Calu3 (cell line): ENCODE results near the gene PCSK7. TPM values are rescaled to one million over a fixed set of nuclear protein-coding genes. Genes with fewer than 3 reads are reported as not detected.

Experiments used
- BruUV-seq: library from RNA; stranded (reverse); fragments of 400-500 nt; replicated peaks from 2 replicates; lab custom pipeline; 2021; lab: Mats Ljungman, UMichigan
- CTCF ChIA-PET: fragments of 300-600 bp; sonication (Branson Sonifier 250); formaldehyde crosslinking; loops from one replicate; lab custom pipeline; 2022; ENCODE audit warnings: antibody characterized with exemption; lab: Charles Lee
- DNase-seq: peaks from one replicate; pipeline ENCODE4 v3.0.0; 2022
- H3K27ac Mint-ChIP-seq: one replicate; pipeline ENCODE4 v1.8.0; 2022; ENCODE audit warnings: mixed read lengths; ENCODE audit not compliant: unreplicated experiment
- H3K27me3 Mint-ChIP-seq: one replicate; pipeline ENCODE4 v1.8.0; 2022; ENCODE audit warnings: mixed read lengths; ENCODE audit not compliant: unreplicated experiment
- H3K36me3 Mint-ChIP-seq: one replicate; pipeline ENCODE4 v1.8.0; 2022; ENCODE audit warnings: mild to moderate bottlenecking, moderate library complexity, mixed read lengths; ENCODE audit not compliant: insufficient read depth, unreplicated experiment
- H3K4me1 Mint-ChIP-seq: one replicate; pipeline ENCODE4 v1.8.0; 2022; ENCODE audit warnings: mild to moderate bottlenecking, low read depth, mixed read lengths; ENCODE audit not compliant: unreplicated experiment
- H3K4me3 Mint-ChIP-seq: one replicate; pipeline ENCODE4 v1.8.0; 2022; ENCODE audit warnings: mild to moderate bottlenecking, low read depth, moderate library complexity, mixed read lengths; ENCODE audit not compliant: unreplicated experiment
- H3K9me3 Mint-ChIP-seq: one replicate; pipeline ENCODE4 v1.8.0; 2022; ENCODE audit warnings: low read depth, mixed read lengths; ENCODE audit not compliant: unreplicated experiment
- CTCF ChIP-seq: fragments of 200-600 bp; IDR thresholded peaks from one replicate; pipeline ENCODE4 v1.8.0; 2022; ENCODE audit warnings: antibody characterized with exemption; ENCODE audit not compliant: unreplicated experiment
- intact Hi-C: fragments of 100-400 bp; cut with micrococcal nuclease; formaldehyde crosslinking; loops from one replicate; pipeline ENCODE4 v1.10.0; 2022; ENCODE audit not compliant: unreplicated experiment
- total RNA-seq: library from RNA; stranded (reverse); gene quantifications from 2 replicates; pipeline ENCODE4 v1.2.3, GENCODE V29; 2022

Gene PCSK7
- total RNA-seq, 1 experiment from 2014 or later: 44.3 TPM

GRCh38 chr11:117249571-117249970, 17.7 kb upstream of the PCSK7 start:
- CTCF ChIA-PET: no interaction called here
- TF ChIP-seq CTCF: no peak
- Mint-ChIP-seq H3K27ac (no peak overlapping the region), H3K27me3 (no peaks in the 10 kb centered on the region), H3K4me1 (no peaks in the 10 kb centered on the region), H3K9me3 (no peaks in the 10 kb centered on the region), H3K4me3 (no peak overlapping the region), H3K36me3 (peaks cover 4% of the 10 kb centered on the region)
- no peak for DNase-seq
- intact Hi-C loops: no loop called here
- BruUV-seq: no TSS peak

GRCh38 chr11:117248341-117248740, 16.5 kb upstream of the PCSK7 start:
- no peaks in the 10 kb centered on the region for H3K4me1 Mint-ChIP-seq
- intact Hi-C loops: no loop called here
- H3K36me3 Mint-ChIP-seq: peaks cover 8% of the 10 kb centered on the region
- no TSS peak for BruUV-seq
- DNase-seq: no peak
- no peaks in the 10 kb centered on the region for H3K9me3 Mint-ChIP-seq
- H3K4me3 Mint-ChIP-seq: no peak overlapping the region
- no peak for TF ChIP-seq CTCF
- CTCF ChIA-PET: no interaction called here
- no peak overlapping the region for H3K27ac Mint-ChIP-seq
- H3K27me3 Mint-ChIP-seq: no peaks in the 10 kb centered on the region

GRCh38 chr11:117239295-117239694, 7.4 kb upstream of the PCSK7 start:
- CTCF ChIA-PET: no interaction called here
- Mint-ChIP-seq H3K27me3 (no peaks in the 10 kb centered on the region), H3K9me3 (no peaks in the 10 kb centered on the region), H3K27ac (no peak overlapping the region), H3K36me3 (peaks cover 3% of the 10 kb centered on the region), H3K4me3 (no peak overlapping the region), H3K4me1 (no peaks in the 10 kb centered on the region)
- intact Hi-C loops: no loop called here
- BruUV-seq: no TSS peak
- TF ChIP-seq CTCF: no peak
- no peak for DNase-seq

- CTCF ChIA-PET: no interaction called here
- intact Hi-C loops: no loop called here
- DNase-seq: no peak
- Mint-ChIP-seq H3K4me3 (no peak overlapping the region), H3K27me3 (no peaks in the 10 kb centered on the region), H3K9me3 (no peaks in the 10 kb centered on the region), H3K27ac (no peak overlapping the region), H3K4me1 (no peaks in the 10 kb centered on the region), H3K36me3 (peaks cover 4% of the 10 kb centered on the region)
- no TSS peak for BruUV-seq
- TF ChIP-seq CTCF: no peak
Measured at GRCh38 chr11:117238221-117238620, 6.3 kb upstream of the PCSK7 start.
